ENCODE data around the gene GRIA3. TPM values are rescaled to one million over a fixed set of nuclear protein-coding genes. Genes with fewer than 3 reads are reported as not detected.

Gene GRIA3
- total RNA-seq, 4 donors from 2014 or later = 0.45 to 0.83 (median 0.56) TPM

DNA sequence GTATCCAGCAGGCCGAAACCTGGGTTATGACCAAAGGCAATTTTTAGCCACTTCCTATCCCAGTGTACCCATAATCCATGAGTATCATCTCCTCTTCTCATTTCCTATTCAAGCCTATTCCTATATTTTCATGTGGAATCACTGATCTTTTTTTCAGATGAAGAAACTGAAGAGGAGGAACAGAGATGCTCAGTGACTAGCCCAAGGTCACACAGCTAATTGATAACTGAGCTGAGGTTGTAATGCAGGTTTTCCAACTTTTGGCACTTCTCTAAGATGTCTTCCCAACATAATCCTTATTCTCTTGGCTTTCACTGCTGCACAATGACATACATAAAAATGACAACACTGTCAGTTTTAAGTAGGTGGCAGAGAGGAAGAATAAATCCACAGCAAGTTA lies 15.3 kb downstream of the GRIA3 start:
- WGBS = 91% methylated on average over 1 of the region's 1 CpG

GRCh38 chrX:123201720-123202119 lies 17.6 kb downstream of the GRIA3 start:
- H3K4me1 ChIP-seq = no peaks in the 10 kb centered on the region

More for the DNA sequence above, 15.3 kb downstream of the GRIA3 start:
- intact Hi-C loops (cut with DNase I) = no loop called here
- Histone ChIP-seq H3K36me3 (no peaks in the 10 kb centered on the region), H3K9me3 (no peaks in the 10 kb centered on the region), H3K4me3 (no peak overlapping the region), H3K4me1 (no peaks in the 10 kb centered on the region), H3K27me3 (no peaks in the 10 kb centered on the region), H3K27ac (replicated peaks in 1 of 4) (no peak overlapping the region)
- no peak for TF ChIP-seq POLR2AphosphoS5 (IDR thresholded peaks at IDR 0.05)
- no peak for TF ChIP-seq EP300 (IDR thresholded peaks at IDR 0.05)
- TF ChIP-seq, protein P1, sequence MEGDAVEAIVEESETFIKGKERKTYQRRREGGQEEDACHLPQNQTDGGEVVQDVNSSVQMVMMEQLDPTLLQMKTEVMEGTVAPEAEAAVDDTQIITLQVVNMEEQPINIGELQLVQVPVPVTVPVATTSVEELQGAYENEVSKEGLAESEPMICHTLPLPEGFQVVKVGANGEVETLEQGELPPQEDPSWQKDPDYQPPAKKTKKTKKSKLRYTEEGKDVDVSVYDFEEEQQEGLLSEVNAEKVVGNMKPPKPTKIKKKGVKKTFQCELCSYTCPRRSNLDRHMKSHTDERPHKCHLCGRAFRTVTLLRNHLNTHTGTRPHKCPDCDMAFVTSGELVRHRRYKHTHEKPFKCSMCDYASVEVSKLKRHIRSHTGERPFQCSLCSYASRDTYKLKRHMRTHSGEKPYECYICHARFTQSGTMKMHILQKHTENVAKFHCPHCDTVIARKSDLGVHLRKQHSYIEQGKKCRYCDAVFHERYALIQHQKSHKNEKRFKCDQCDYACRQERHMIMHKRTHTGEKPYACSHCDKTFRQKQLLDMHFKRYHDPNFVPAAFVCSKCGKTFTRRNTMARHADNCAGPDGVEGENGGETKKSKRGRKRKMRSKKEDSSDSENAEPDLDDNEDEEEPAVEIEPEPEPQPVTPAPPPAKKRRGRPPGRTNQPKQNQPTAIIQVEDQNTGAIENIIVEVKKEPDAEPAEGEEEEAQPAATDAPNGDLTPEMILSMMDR (IDR thresholded peaks at IDR 0.05) = no peak
- TF ChIP-seq POLR2A (IDR thresholded peaks at IDR 0.05; ENCODE audit: low read depth) = no peak
- DNase-seq (ENCODE audit: extremely low spot score) = no peak

DNA sequence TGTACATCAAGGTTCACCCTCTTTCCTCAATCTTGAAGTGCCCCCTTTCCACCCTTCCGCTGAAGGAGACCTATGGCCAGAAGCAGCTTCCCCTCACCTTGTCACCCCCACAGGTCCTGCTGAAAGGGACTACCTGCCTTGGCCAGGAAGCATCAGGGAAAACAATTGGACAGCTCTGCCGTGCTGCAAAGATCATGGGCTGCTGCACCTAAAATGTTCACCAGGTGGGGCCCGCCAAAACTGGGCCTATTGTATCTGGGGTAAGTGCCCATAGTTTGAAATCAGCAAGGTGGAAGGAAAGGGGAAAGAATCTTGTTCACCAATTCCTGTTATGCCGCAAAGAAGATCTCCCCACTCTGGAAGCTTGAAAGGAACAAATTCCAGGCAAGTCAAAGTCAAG lies 18.4 kb downstream of the GRIA3 start:
- 76% methylated on average over 4 of the region's 4 CpGs for WGBS
- Histone ChIP-seq H3K9me3 (no peaks in the 10 kb centered on the region), H3K4me1 (no peaks in the 10 kb centered on the region), H3K4me3 (no peak overlapping the region), H3K27me3 (no peaks in the 10 kb centered on the region), H3K27ac (replicated peaks in 1 of 4) (no peak overlapping the region), H3K36me3 (no peaks in the 10 kb centered on the region)
- DNase-seq (ENCODE audit: extremely low spot score) = no peak
- intact Hi-C loops (cut with DNase I) = no loop called here
- TF ChIP-seq EP300 (IDR thresholded peaks at IDR 0.05) (no peak), POLR2AphosphoS5 (IDR thresholded peaks at IDR 0.05) (no peak)

More at GRCh38 chrX:123201720-123202119, 17.6 kb downstream of the GRIA3 start:
- no peaks in the 10 kb centered on the region for H3K9me3 ChIP-seq
- no peak for TF ChIP-seq POLR2AphosphoS5 (IDR thresholded peaks at IDR 0.05)
- TF ChIP-seq EP300 (IDR thresholded peaks at IDR 0.05) = no peak
- TF ChIP-seq POLR2A (IDR thresholded peaks at IDR 0.05; ENCODE audit: low read depth) = no peak
- no peak for DNase-seq (ENCODE audit: extremely low spot score)
- H3K36me3 ChIP-seq = no peaks in the 10 kb centered on the region
- 46% methylated on average over 5 of the region's 5 CpGs for WGBS
- intact Hi-C loops (cut with DNase I) = no loop called here
- H3K4me3 ChIP-seq = no peak overlapping the region
- H3K27ac ChIP-seq (replicated peaks in 1 of 4) = no peak overlapping the region
- H3K27me3 ChIP-seq = no peaks in the 10 kb centered on the region

DNA sequence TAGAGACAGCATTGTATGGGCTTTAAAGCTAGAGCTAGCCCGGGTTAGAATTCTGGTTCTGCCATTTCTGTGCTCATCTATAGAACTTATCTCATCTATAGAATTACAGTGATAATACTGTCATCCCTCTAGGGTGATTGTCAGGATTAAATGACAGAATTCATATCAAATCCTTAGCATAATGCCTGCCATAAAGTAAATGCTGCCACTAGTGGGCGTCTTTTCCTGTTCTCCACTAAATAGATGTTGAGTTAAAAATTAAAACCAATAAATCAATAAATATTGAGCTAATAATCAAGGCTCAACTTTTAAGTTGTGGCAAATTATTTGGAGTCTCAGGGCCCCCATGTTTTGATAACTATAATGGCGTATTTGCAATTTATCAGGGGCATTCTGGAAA lies 19.7 kb downstream of the GRIA3 start:
- TF ChIP-seq EP300 (IDR thresholded peaks at IDR 0.05) (no peak), POLR2AphosphoS5 (IDR thresholded peaks at IDR 0.05) (no peak), POLR2A (IDR thresholded peaks at IDR 0.05; ENCODE audit: low read depth) (no peak)
- TF ChIP-seq, protein P1 (IDR thresholded peaks at IDR 0.05) = no peak
- Histone ChIP-seq H3K27ac (replicated peaks in 1 of 4) (no peak overlapping the region), H3K4me3 (no peak overlapping the region), H3K27me3 (no peaks in the 10 kb centered on the region), H3K9me3 (no peaks in the 10 kb centered on the region), H3K36me3 (no peaks in the 10 kb centered on the region), H3K4me1 (no peaks in the 10 kb centered on the region)
- WGBS = 68% methylated on average over 3 of the region's 3 CpGs
- intact Hi-C loops (cut with DNase I) = no loop called here
- DNase-seq (ENCODE audit: extremely low spot score) = no peak

DNA sequence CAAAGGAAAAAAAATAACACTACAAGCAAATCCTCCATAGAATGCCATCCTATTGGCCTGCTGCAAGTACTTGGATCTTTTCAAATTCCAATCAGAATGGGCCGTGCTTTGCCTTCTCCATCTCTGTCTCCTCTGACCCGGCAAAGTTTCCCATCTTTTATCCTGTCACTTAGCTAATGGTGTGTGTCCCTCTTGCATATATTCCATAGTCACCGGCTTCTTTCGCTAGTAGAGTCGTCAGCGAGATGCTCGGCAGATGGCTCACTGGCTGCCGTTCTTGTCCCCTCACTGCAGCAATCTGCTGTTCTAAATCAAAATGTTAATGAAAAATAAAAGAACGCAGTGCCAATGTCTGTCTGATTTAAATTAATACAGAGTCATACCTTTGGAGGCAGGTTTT lies 22.1 kb downstream of the GRIA3 start:
- TF ChIP-seq, protein P1 (IDR thresholded peaks at IDR 0.05) = no peak
- TF ChIP-seq POLR2A (IDR thresholded peaks at IDR 0.05; ENCODE audit: low read depth) = no peak
- no peak overlapping the region for H3K27ac ChIP-seq (replicated peaks in 1 of 4)
- DNase-seq (ENCODE audit: extremely low spot score) = no peak
- intact Hi-C loops (cut with DNase I) = no loop called here
- H3K27me3 ChIP-seq = no peaks in the 10 kb centered on the region
- no peaks in the 10 kb centered on the region for H3K9me3 ChIP-seq
- no peaks in the 10 kb centered on the region for H3K4me1 ChIP-seq
- H3K4me3 ChIP-seq = no peak overlapping the region
- no peaks in the 10 kb centered on the region for H3K36me3 ChIP-seq
- WGBS = 68% methylated on average over 9 of the region's 9 CpGs

DNA sequence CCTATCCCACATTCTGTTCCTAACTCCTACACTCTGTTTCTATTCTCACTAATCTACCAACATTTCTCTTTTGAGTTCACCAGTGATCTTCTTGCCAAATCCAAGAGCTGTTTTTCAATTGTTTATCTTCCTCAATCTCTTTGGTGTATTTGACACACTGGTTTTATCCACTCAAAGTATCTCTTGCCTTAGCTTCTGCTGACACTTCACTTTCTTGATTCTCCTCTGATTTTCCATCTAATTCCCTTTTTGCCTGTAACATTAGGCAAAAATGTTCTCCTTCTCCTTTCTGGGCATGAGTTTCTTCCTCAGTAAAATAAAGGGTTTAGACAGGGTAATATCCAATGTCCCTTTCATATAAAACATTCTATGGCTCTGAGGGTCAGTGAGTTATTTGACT lies 26.2 kb downstream of the GRIA3 start:
- DNase-seq (ENCODE audit: extremely low spot score) = no peak
- Histone ChIP-seq H3K4me3 (no peak overlapping the region), H3K27me3 (no peaks in the 10 kb centered on the region), H3K27ac (replicated peaks in 1 of 4) (no peak overlapping the region), H3K4me1 (no peaks in the 10 kb centered on the region), H3K9me3 (no peaks in the 10 kb centered on the region), H3K36me3 (no peaks in the 10 kb centered on the region)
- intact Hi-C loops (cut with DNase I) = no loop called here
- TF ChIP-seq, protein P1 (IDR thresholded peaks at IDR 0.05) = no peak
- TF ChIP-seq EP300 (IDR thresholded peaks at IDR 0.05) = no peak
- no peak for TF ChIP-seq POLR2AphosphoS5 (IDR thresholded peaks at IDR 0.05)
- TF ChIP-seq POLR2A (IDR thresholded peaks at IDR 0.05; ENCODE audit: low read depth) = no peak

Data from esophagus muscularis mucosa (tissue), 4 donors.